Activated CD4-positive, CD25-positive, alpha-beta regulatory T cell treated with anti-CD3 and anti-CD28 coated beads, Interleukin-2, amount 50 U/mL, for 16 hours (primary cell): ENCODE data around the gene DGCR8.
"Not testable (repeated sequence)": the region's sequence is repeated elsewhere in the genome, so short reads cannot be mapped to it uniquely, and the experiment has no call there.

Source experiments
- DNase-seq: peaks from one replicate; pipeline ENCODE4 v3.0.0-alpha.2; 2020; ENCODE audit warnings: low read depth, low spot score

Gene DGCR8

GRCh38 chr22:20151276-20151588, 71.2 kb downstream of the DGCR8 start:
- no peak for DNase-seq

- no peak for DNase-seq
These were observed 72.4 kb downstream of the DGCR8 start for GRCh38 chr22:20152464-20152890.

- DNase-seq = no peak
These were observed 73.9 kb downstream of the DGCR8 start for GRCh38 chr22:20153945-20154344.

GRCh38 chr22:20154602-20155187, 74.7 kb downstream of the DGCR8 start:
- DNase-seq = no peak

GRCh38 chr22:20155330-20156041, 75.4 kb downstream of the DGCR8 start:
- DNase-seq = no peak

GRCh38 chr22:20156042-20156389, 76.0 kb downstream of the DGCR8 start:
- DNase-seq = no peak

- peak; percentile 68 for DNase-seq
These were observed 76.8 kb downstream of the DGCR8 start for GRCh38 chr22:20156611-20157429.

- no peak for DNase-seq
These were observed 77.6 kb downstream of the DGCR8 start for GRCh38 chr22:20157430-20158183.

GRCh38 chr22:20158391-20159036, 78.5 kb downstream of the DGCR8 start:
- no peak for DNase-seq

GRCh38 chr22:20159076-20159475, 79.0 kb downstream of the DGCR8 start:
- no peak for DNase-seq

- not testable (repeated sequence) for DNase-seq
These were observed 79.5 kb downstream of the DGCR8 start for GRCh38 chr22:20159531-20159930.

GRCh38 chr22:20160041-20160440, 80.0 kb downstream of the DGCR8 start:
- no peak for DNase-seq
